A549 treated with AZD9567 at 1 μM for 4 hours (cell line): Measurements from ENCODE around the gene PDIA4. TPM values are rescaled to one million over a fixed set of nuclear protein-coding genes. Genes with fewer than 3 reads are reported as not detected.

Experiments used
- total RNA-seq: library from RNA; stranded (reverse); fragments of 200-300 nt; extraction: Qiagen RNA extraction; gene quantifications from 5 replicates; pipeline ENCODE4 v1.2.3, GENCODE V29; 2022; ENCODE audit not compliant: insufficient read depth

Gene PDIA4, protein sequence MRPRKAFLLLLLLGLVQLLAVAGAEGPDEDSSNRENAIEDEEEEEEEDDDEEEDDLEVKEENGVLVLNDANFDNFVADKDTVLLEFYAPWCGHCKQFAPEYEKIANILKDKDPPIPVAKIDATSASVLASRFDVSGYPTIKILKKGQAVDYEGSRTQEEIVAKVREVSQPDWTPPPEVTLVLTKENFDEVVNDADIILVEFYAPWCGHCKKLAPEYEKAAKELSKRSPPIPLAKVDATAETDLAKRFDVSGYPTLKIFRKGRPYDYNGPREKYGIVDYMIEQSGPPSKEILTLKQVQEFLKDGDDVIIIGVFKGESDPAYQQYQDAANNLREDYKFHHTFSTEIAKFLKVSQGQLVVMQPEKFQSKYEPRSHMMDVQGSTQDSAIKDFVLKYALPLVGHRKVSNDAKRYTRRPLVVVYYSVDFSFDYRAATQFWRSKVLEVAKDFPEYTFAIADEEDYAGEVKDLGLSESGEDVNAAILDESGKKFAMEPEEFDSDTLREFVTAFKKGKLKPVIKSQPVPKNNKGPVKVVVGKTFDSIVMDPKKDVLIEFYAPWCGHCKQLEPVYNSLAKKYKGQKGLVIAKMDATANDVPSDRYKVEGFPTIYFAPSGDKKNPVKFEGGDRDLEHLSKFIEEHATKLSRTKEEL
- 162 to 178 TPM (median 175 TPM) in 5 replicates for total RNA-seq

DNA sequence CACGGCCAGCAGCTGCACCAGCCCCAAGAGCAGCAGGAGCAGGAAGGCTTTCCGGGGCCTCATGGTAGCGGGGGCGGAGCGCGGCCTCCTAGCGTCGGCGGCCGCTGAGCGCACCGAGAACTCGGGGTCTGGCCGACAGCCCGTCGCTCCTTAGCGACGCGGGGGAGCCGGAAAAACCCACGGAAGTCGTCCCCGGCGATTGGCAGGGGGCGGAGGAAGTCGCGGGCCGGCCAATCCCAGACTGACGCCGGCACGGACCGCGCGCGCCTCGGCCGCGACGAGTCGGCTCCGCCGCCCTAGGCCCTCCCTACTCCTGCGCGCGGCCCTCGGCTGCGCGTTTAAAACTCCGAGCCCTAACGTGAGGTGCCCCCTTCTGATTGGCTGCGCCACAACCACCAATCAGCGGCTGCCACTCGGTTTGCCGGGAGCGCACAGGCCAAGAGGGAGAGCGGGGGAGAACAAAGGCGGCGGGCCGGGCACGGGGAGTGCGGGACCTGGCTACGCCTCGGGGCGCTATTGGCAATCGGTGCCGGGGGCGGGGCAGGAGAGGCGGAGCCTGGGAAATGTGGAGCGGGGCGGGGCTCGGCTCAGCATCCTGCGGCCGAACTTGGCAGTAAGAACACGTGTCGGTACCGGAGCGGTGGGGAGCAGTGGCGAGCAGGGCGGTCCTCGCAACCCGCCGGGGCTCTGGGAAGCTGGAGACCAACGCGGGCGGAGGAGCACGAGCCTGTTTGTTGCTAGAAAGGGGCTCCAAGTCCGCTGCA is at the start of gene PDIA4:
Gene PDIA4 (minus strand): TSS at position 160 of the 764 bp plus-strand sequence. CDS start 97 bp downstream, at position 63.

Other genes with a start within 250 kb of the PDIA4 start
- gene EZH2, start 144.2 kb downstream of the PDIA4 start, total RNA-seq = 21.5 to 28.5 TPM (median 23.7 TPM) in 5 replicates
- 6.8 to 7.7 TPM (median 7.1 TPM) in 5 replicates for gene ZNF786, start 62.2 kb upstream of the PDIA4 start, total RNA-seq
- gene ZNF425, start 97.8 kb upstream of the PDIA4 start, total RNA-seq = 1.7 to 9.6 TPM (median 1.9 TPM) in 5 replicates
- 8.8 to 12.1 TPM (median 10.0 TPM) in 5 replicates for gene ZNF398, start 118.9 kb upstream of the PDIA4 start, total RNA-seq
- gene ZNF282, start 167.0 kb upstream of the PDIA4 start, total RNA-seq = 20.6 to 25.8 TPM (median 24.4 TPM) in 5 replicates
- gene ZNF212, start 211.1 kb upstream of the PDIA4 start, total RNA-seq = 10.1 to 11.8 TPM (median 11.3 TPM) in 5 replicates
- 3.6 to 6.5 TPM (median 6.0 TPM) in 5 replicates for gene ZNF783, start 233.7 kb upstream of the PDIA4 start, total RNA-seq